OCI-LY7 (cell line): ENCODE data around the gene NCKAP5. TPM values are rescaled to one million over a fixed set of nuclear protein-coding genes. Genes with fewer than 3 reads are reported as not detected.

ENCODE experiments used
- BruUV-seq: library from RNA; stranded (reverse); fragments of 400-500 nt; replicated peaks from 2 replicates; lab custom pipeline; 2021; lab: Mats Ljungman, UMichigan
- CTCF ChIA-PET: fragments of 300-600 bp; sonication (Branson Sonifier 250); formaldehyde crosslinking; loops from one replicate; lab custom pipeline; 2022; ENCODE audit warnings: antibody characterized with exemption; ENCODE audit not compliant: unreplicated experiment; lab: Charles Lee
- POLR2A ChIA-PET: fragments of 300-600 bp; sonication (Branson Sonifier 250); formaldehyde crosslinking; loops from one replicate; lab custom pipeline; 2022; ENCODE audit warnings: antibody characterized with exemption; lab: Charles Lee
- DNase-seq: peaks from one replicate; pipeline ENCODE4 v3.0.0-alpha.2; 2015; ENCODE audit warnings: low spot score
- H2AFZ ChIP-seq: fragments of 200-600 bp; sonication (generic), shearing (Covaris generic); 2 replicates; pipeline ENCODE4 v1.6.1; 2014; ENCODE audit warnings: mild to moderate bottlenecking, antibody characterized with exemption, low read length, moderate library complexity
- H3K27ac ChIP-seq: fragments of 200-600 bp; sonication (generic); 2 replicates; pipeline ENCODE4 v1.5.1; 2014; ENCODE audit warnings: mixed run types, low read depth, mild to moderate bottlenecking, moderate library complexity, low read length, inconsistent platforms; ENCODE audit not compliant: poor library complexity, severe bottlenecking
- H3K36me3 ChIP-seq: fragments of 200-600 bp; sonication (generic); 2 replicates; pipeline ENCODE4 v1.6.1; 2014; ENCODE audit warnings: mild to moderate bottlenecking, antibody characterized with exemption, low read length, moderate library complexity, mixed read lengths; ENCODE audit not compliant: insufficient read depth
- H3K4me1 ChIP-seq: fragments of 200-600 bp; sonication (generic); 2 replicates; pipeline ENCODE4 v1.5.1; 2014; ENCODE audit warnings: mild to moderate bottlenecking, low read length; ENCODE audit not compliant: insufficient read depth, poor library complexity, severe bottlenecking
- H3K4me2 ChIP-seq: fragments of 200-600 bp; sonication (generic); 2 replicates; pipeline ENCODE4 v1.6.1; 2014; ENCODE audit warnings: mild to moderate bottlenecking, low read length
- H3K4me3 ChIP-seq: fragments of 200-600 bp; sonication (generic); 2 replicates; pipeline ENCODE4 v1.5.1; 2014; ENCODE audit warnings: mild to moderate bottlenecking, low read depth, low read length; ENCODE audit not compliant: poor library complexity, severe bottlenecking
- H3K79me2 ChIP-seq: fragments of 200-600 bp; sonication (generic); 2 replicates; pipeline ENCODE4 v1.6.1; 2016; ENCODE audit warnings: low read depth, mild to moderate bottlenecking, low read length, moderate library complexity, mixed read lengths; ENCODE audit not compliant: insufficient read depth
- H3K9me2 ChIP-seq: fragments of 200-600 bp; sonication (generic); 2 replicates; pipeline ENCODE4 v1.6.1; 2016; ENCODE audit warnings: mild to moderate bottlenecking, low read length, mixed read lengths; ENCODE audit not compliant: insufficient read depth
- H3K9me3 ChIP-seq: fragments of 200-600 bp; sonication (generic); 2 replicates; pipeline ENCODE4 v1.6.1; 2014; ENCODE audit warnings: mild to moderate bottlenecking, mixed run types, low read length, mixed read lengths
- H4K20me1 ChIP-seq: fragments of 200-600 bp; sonication (generic); 2 replicates; pipeline ENCODE4 v1.6.1; 2014; ENCODE audit warnings: mild to moderate bottlenecking, antibody characterized with exemption, low read length, moderate library complexity, mixed read lengths; ENCODE audit not compliant: insufficient read depth
- CTCF ChIP-seq: fragments of 200-600 bp; sonication (generic); conservative IDR thresholded peaks from 2 replicates; pipeline ENCODE4 v1.5.1; 2014; ENCODE audit warnings: mild to moderate bottlenecking, antibody characterized with exemption, low read length, moderate library complexity, mixed read lengths
- EZH2phosphoT487 ChIP-seq: fragments of 200-600 bp; sonication (generic); IDR thresholded peaks from 2 replicates; pipeline ENCODE4 v1.6.1; 2018; ENCODE audit warnings: low read depth, borderline replicate concordance, mild to moderate bottlenecking, mixed run types, antibody characterized with exemption, low read length, moderate library complexity, mixed read lengths
- intact Hi-C: fragments of 100-400 bp; cut with micrococcal nuclease; formaldehyde crosslinking; loops from one replicate; pipeline ENCODE4 v1.10.0; 2022; ENCODE audit not compliant: unreplicated experiment
- total RNA-seq, 2 experiments: library from RNA; depleted of rRNA in 1 of 2; stranded (reverse); fragments of >200 nt in 1 of 2; shearing (Covaris generic) in 1 of 2; gene quantifications; 2 replicates each; pipeline ENCODE4 v1.2.3, GENCODE V29; 2014 to 2022

The NCKAP5 gene
- total RNA-seq, 2 experiments from 2014 or later: not detected

GRCh38 chr2:132929786-132930185, 638.5 kb downstream of the NCKAP5 start:
- Histone ChIP-seq H4K20me1 (no peaks in the 10 kb centered on the region), H3K4me3 (no peak overlapping the region), H3K9me3 (no peaks in the 10 kb centered on the region), H3K4me1 (no peaks in the 10 kb centered on the region), H3K9me2 (no peaks in the 10 kb centered on the region), H3K27ac (no peak overlapping the region), H3K79me2 (no peaks in the 10 kb centered on the region), H2AFZ (no peak overlapping the region), H3K36me3 (no peaks in the 10 kb centered on the region), H3K4me2 (no peak overlapping the region)
- intact Hi-C loops: no loop called here
- no peak for TF ChIP-seq CTCF
- no peak for TF ChIP-seq EZH2phosphoT487
- no TSS peak for BruUV-seq
- DNase-seq: no peak
- POLR2A ChIA-PET: interaction anchor here (0.6 kb wide), 1 partner anchor 68 kb away, joined by 3 read pairs; no protein-coding TSS in a partner anchor
- CTCF ChIA-PET: no interaction called here

- Histone ChIP-seq H4K20me1 (no peaks in the 10 kb centered on the region), H3K36me3 (no peaks in the 10 kb centered on the region), H3K27ac (no peak overlapping the region), H3K4me2 (no peak overlapping the region), H3K4me1 (no peaks in the 10 kb centered on the region), H3K9me3 (no peaks in the 10 kb centered on the region), H3K9me2 (no peaks in the 10 kb centered on the region), H3K4me3 (no peak overlapping the region), H3K79me2 (no peaks in the 10 kb centered on the region), H2AFZ (no peak overlapping the region)
- TF ChIP-seq EZH2phosphoT487 (no peak), CTCF (no peak)
- CTCF ChIA-PET: no interaction called here
- intact Hi-C loops: no loop called here
- no peak for DNase-seq
- POLR2A ChIA-PET: interaction anchor here (0.7 kb wide), 1 partner anchor 21 kb away, joined by 4 read pairs; no protein-coding TSS in a partner anchor
- no TSS peak for BruUV-seq
These were observed 644.5 kb downstream of the NCKAP5 start for GRCh38 chr2:132923787-132924186.

- BruUV-seq: no TSS peak
- H3K9me3 ChIP-seq: no peaks in the 10 kb centered on the region
- no peaks in the 10 kb centered on the region for H3K9me2 ChIP-seq
- no peak overlapping the region for H3K4me3 ChIP-seq
- H4K20me1 ChIP-seq: no peaks in the 10 kb centered on the region
- no peak for DNase-seq
- H3K79me2 ChIP-seq: no peaks in the 10 kb centered on the region
- ChIA-PET POLR2A (no interaction called here), CTCF (no interaction called here)
- no peaks in the 10 kb centered on the region for H3K36me3 ChIP-seq
- no peak overlapping the region for H3K4me2 ChIP-seq
- TF ChIP-seq CTCF (no peak), EZH2phosphoT487 (no peak)
- no peak overlapping the region for H3K27ac ChIP-seq
- H3K4me1 ChIP-seq: no peaks in the 10 kb centered on the region
- H2AFZ ChIP-seq: no peak overlapping the region
- intact Hi-C loops: no loop called here
These were observed 652.3 kb downstream of the NCKAP5 start for GRCh38 chr2:132915812-132916549.
